ENCODE measurements around the gene VSIR.

Gene VSIR

DNA sequence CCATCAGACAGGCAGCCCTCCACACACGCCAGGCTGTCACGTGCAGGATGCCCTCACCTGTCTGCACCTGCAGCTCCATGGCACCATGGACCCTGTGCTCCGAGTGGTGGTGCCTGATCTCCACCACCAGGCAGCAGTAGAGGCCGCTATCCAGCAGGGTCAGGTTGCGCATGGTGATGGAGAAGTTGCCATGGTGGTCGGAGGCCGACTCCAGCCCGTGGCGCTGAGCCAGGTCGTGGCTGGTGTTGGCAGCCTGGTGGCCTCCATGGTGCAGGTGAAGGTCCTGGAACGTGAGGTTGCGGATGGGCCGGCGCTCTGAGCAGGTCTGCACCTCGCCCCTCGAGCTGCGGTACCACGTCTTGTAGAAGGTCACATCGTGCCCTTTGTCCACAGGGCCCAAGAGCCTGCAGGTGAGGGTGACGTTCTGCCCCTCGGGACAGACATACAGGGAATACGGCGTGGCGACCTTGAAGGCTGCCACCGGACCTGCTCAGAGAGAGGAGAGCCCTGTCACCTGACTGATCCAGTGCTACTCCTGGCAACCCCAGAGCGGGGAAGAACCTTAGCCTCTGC is 11.7 kb downstream of the VSIR start:
- no peak overlapping the region for H3K9ac ChIP-seq (ENCODE audit: low read length)
- peaks cover 24% of the 10 kb centered on the region for H3K4me1 ChIP-seq (ENCODE audit: control insufficient read depth, insufficient read depth, low read length)
- peaks cover 22% of the 10 kb centered on the region for H3K36me3 ChIP-seq (ENCODE audit: control insufficient read depth, insufficient read depth, low read length)
- H3K4me3 ChIP-seq (ENCODE audit: low read length): no peak overlapping the region
- no peaks in the 10 kb centered on the region for H3K27me3 ChIP-seq (ENCODE audit: control insufficient read depth, insufficient read depth, low read length)
- H3K27ac ChIP-seq (ENCODE audit: low read depth, low read length): no peak overlapping the region

DNA sequence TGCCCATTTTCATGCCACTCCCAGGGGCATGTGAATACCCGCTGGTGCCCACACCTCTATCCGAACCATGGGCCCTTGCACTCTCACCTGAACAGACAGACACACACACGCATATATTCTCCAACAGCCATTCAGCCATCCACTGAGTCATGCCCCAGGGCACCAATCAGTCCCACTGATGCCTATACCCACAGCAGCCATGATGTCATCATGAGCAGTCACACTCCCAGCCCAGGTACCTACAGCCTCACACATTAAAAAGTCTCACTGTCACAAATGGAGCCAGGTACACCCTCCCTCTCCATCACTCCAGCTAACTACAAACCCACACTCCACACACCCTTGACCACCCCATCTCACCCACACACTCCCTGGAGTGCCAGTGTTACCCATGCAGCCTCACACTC is 12.2 kb downstream of the VSIR start:
- no peaks in the 10 kb centered on the region for H3K27me3 ChIP-seq (ENCODE audit: control insufficient read depth, insufficient read depth, low read length)
- no peak overlapping the region for H3K9ac ChIP-seq (ENCODE audit: low read length)
- H3K36me3 ChIP-seq (ENCODE audit: control insufficient read depth, insufficient read depth, low read length): peaks cover 22% of the 10 kb centered on the region
- no peak overlapping the region for H3K4me3 ChIP-seq (ENCODE audit: low read length)
- H3K27ac ChIP-seq (ENCODE audit: low read depth, low read length): no peak overlapping the region
- peaks cover 24% of the 10 kb centered on the region for H3K4me1 ChIP-seq (ENCODE audit: control insufficient read depth, insufficient read depth, low read length)

DNA sequence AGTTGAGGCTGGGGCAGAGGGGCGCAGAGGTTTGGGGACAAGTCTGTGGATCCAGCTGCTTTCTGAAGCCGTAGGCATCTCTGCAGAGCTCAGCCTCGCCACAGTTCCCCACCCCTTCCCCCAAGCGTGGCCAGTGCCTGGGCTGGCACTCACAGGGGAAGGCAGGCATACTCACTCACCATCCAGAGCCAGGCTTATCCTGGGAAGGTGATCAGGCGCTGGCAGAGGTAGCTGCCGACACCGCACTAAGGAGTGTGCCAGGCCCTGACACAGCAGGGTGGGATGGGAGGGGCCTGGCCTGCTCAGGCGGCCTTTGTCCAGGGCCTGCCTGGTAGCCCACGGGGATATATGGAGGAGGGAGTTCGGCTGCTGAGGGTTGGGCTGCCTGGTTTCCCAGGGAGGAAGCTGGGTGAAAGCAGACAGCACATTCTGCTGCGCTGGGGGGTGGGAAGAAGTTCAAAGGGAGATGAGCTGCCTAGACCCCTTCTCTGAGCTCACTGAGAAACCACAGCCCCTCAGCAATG is 15.9 kb downstream of the VSIR start:
- no peak overlapping the region for H3K4me3 ChIP-seq (ENCODE audit: low read length)
- no peaks in the 10 kb centered on the region for H3K27me3 ChIP-seq (ENCODE audit: control insufficient read depth, insufficient read depth, low read length)
- H3K27ac ChIP-seq (ENCODE audit: low read depth, low read length): peak overlapping the region; percentile 2
- no peaks in the 10 kb centered on the region for H3K4me1 ChIP-seq (ENCODE audit: control insufficient read depth, insufficient read depth, low read length)
- peaks cover 27% of the 10 kb centered on the region for H3K36me3 ChIP-seq (ENCODE audit: control insufficient read depth, insufficient read depth, low read length)
- no peak overlapping the region for H3K9ac ChIP-seq (ENCODE audit: low read length)

DNA sequence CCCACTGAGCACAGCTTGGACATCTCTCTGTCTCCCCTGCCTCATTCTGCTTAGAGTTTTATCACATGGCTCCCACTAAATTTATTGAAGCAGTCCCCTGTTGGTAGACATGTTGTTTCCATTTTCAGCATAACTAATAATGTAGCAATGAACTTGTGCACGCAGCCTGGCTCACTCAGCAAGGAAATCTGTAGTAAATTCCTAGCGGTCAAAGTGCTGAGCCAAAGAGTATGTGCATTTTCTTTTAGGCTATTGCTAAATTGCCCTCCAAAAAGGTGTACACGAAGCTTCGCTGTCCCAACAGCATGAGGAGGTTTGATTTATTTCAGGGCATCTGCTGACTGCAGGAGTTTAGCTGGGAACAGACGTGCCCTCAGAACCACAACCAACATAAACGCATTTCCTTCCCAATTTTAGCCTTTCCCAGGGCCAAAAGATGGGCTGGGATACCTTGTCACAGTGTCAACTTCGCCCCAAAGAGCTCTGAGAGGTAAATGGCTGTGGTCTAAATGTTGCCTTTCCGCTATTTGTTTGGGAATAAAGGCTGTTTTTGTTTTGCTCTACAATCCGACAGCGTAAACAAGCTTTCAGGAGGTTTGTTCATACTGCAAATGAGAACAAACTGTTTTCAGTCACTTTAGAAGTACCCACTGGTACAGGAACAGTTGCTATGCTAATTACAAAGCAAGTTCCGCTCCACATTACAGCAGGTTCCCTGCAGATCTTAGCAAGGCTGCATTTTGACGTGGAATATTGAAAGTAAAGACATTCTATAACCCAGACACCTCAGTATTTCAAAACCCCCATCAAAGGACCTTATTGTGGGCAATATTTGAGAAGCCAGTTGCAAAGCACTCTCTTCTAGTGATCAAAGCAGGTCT is 16.8 kb downstream of the VSIR start:
- H3K27ac ChIP-seq (ENCODE audit: low read depth, low read length): peak overlapping the region; percentile 2
- no peak overlapping the region for H3K9ac ChIP-seq (ENCODE audit: low read length)
- no peak overlapping the region for H3K4me3 ChIP-seq (ENCODE audit: low read length)
- peaks cover 26% of the 10 kb centered on the region for H3K36me3 ChIP-seq (ENCODE audit: control insufficient read depth, insufficient read depth, low read length)
- H3K27me3 ChIP-seq (ENCODE audit: control insufficient read depth, insufficient read depth, low read length): no peaks in the 10 kb centered on the region
- no peaks in the 10 kb centered on the region for H3K4me1 ChIP-seq (ENCODE audit: control insufficient read depth, insufficient read depth, low read length)

DNA sequence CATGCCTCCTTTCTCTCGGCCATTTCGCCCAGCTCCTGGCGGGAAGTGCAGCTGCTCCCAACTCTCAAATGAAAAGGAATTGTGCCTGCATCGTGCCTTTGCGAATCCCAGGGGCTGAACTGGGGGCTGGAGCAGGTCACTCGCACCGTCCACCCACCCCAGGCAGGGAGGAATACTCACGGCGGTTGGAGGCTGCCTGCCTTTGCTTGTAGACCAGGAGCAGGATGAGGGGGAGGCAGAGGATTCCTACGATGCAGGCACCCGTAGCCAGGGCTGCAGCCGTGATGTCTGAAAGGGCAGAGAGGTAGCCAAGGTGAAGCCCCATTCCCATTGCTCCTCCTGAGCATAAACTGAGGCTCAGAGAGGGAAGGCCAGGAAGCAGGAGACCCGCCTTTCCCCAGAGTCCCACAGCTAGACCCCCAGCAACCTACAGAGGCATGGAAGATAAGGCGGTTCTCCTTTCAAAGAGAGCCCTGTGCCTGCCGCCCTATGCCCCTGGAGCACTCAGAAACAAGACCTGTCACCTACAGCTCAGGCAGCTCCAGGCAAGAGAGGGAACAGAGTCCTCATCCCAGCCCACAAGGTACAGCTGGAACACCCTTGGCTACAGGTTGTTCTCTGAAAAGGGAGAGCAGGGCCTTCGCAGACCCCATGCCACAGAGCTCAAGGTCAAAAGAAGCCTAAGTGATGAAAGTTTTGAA is 18.0 kb downstream of the VSIR start:
- H3K27me3 ChIP-seq (ENCODE audit: control insufficient read depth, insufficient read depth, low read length): no peaks in the 10 kb centered on the region
- H3K4me1 ChIP-seq (ENCODE audit: control insufficient read depth, insufficient read depth, low read length): no peaks in the 10 kb centered on the region
- H3K27ac ChIP-seq (ENCODE audit: low read depth, low read length): no peak overlapping the region
- peaks cover 21% of the 10 kb centered on the region for H3K36me3 ChIP-seq (ENCODE audit: control insufficient read depth, insufficient read depth, low read length)
- H3K4me3 ChIP-seq (ENCODE audit: low read length): no peak overlapping the region
- H3K9ac ChIP-seq (ENCODE audit: low read length): no peak overlapping the region

DNA sequence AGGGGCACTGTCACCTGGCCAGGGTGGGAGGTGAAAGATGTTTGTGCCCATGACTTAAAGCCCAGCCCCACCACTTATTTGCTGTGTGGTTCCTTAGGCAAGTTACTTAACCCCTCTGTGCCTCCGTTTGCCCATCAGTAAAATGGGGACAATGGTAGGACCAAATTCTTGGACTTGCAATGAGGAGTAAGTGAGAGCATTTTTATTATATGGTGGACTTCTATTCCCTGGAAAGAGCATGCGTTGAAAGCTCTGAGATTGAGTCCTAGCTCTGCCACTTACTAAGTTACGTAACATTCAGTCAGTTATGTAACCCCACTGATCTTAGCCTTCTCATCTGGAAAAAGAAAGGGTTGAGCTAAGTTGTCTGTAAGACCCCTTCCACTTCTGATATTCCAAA is 18.8 kb downstream of the VSIR start:
- Histone ChIP-seq H3K9ac (ENCODE audit: low read length) (no peak overlapping the region), H3K27ac (ENCODE audit: low read depth, low read length) (no peak overlapping the region), H3K27me3 (ENCODE audit: control insufficient read depth, insufficient read depth, low read length) (no peaks in the 10 kb centered on the region), H3K4me3 (ENCODE audit: low read length) (no peak overlapping the region), H3K4me1 (ENCODE audit: control insufficient read depth, insufficient read depth, low read length) (no peaks in the 10 kb centered on the region), H3K36me3 (ENCODE audit: control insufficient read depth, insufficient read depth, low read length) (peaks cover 21% of the 10 kb centered on the region)

- Histone ChIP-seq H3K4me1 (ENCODE audit: control insufficient read depth, insufficient read depth, low read length) (no peaks in the 10 kb centered on the region), H3K27ac (ENCODE audit: low read depth, low read length) (no peak overlapping the region), H3K36me3 (ENCODE audit: control insufficient read depth, insufficient read depth, low read length) (peaks cover 21% of the 10 kb centered on the region), H3K27me3 (ENCODE audit: control insufficient read depth, insufficient read depth, low read length) (no peaks in the 10 kb centered on the region), H3K9ac (ENCODE audit: low read length) (no peak overlapping the region), H3K4me3 (ENCODE audit: low read length) (no peak overlapping the region)
Measured at GRCh38 chr10:71753960-71754505, 19.3 kb downstream of the VSIR start.

DNA sequence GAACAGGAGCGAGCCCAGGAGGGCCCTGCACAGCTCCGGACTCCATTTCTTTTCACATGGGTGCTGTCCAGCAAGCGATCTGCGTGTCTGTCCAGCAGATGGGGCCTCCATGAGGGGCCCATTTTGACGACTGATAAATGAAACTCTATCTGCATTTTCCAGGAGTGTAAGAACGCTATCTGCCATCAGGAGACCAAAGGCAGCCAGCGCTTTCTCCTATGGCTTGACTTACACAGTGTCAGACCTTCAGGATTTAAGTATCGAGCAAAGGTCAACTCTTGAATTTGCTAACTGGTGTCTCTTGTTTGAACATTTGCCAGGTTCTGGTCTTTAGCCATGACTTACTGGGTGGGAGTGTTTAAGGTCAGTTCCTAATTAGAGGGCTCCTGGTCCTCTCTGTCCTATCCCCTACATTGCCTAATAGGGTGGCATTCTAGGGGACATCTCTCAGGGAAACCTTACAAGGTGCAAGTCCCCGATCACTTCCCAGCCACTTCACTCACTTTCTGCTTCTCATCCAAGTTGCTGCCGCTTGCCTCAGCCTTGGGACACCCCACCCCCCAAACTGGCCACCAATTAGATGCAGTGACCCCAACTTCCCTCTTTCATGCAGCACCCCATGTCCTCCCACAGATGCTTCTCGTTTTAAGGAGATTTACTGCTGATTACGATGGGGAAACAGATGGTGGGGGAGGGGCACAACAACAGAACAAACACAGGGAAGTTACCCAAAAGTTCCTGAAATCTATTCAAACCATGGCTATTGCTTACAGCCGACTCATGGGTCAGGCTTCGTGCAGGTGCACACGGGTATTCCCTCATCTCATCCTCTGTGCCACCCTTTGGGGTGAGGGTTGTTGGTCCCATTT is 20.0 kb downstream of the VSIR start:
- Histone ChIP-seq H3K4me3 (ENCODE audit: low read length) (no peak overlapping the region), H3K36me3 (ENCODE audit: control insufficient read depth, insufficient read depth, low read length) (peaks cover 21% of the 10 kb centered on the region), H3K27me3 (ENCODE audit: control insufficient read depth, insufficient read depth, low read length) (no peaks in the 10 kb centered on the region), H3K9ac (ENCODE audit: low read length) (no peak overlapping the region), H3K4me1 (ENCODE audit: control insufficient read depth, insufficient read depth, low read length) (peaks cover under 1% of the 10 kb centered on the region), H3K27ac (ENCODE audit: low read depth, low read length) (no peak overlapping the region)

DNA sequence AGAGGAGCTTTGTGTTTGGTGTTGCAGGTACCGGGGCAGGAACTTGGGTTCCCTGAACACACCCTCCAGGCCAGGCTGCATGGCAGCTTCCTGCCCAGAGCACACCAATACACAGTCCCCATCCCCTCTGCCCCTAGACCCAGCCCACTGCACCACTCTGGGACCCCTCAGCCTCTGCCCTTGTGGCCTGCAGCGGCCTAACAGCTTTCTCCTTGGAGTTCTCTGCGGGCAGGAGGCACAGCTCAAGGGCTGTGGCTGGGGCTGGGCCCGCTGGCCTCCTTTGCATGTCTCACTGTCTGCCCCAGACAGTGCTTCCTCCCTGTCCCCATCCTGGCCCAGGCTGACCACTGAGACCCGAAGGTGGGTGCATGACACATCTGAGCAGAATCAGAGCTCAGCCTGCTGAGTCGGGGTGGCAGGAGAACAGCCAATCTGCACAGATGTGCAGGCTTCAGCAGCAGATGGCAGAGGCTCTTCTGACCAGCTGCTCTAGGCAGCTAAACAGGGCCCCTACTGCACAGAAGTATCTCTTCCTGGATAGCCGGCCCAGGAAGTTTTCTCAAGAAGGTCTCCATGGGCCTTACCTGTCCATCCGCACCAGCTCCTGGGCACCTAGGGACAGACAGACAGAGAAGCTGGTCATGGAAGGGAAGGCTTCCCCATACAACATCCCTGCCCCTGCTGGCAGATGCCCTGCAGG is 20.8 kb downstream of the VSIR start:
- H3K27me3 ChIP-seq (ENCODE audit: control insufficient read depth, insufficient read depth, low read length): no peaks in the 10 kb centered on the region
- H3K4me3 ChIP-seq (ENCODE audit: low read length): no peak overlapping the region
- H3K36me3 ChIP-seq (ENCODE audit: control insufficient read depth, insufficient read depth, low read length): peaks cover 21% of the 10 kb centered on the region
- no peak overlapping the region for H3K27ac ChIP-seq (ENCODE audit: low read depth, low read length)
- no peak overlapping the region for H3K9ac ChIP-seq (ENCODE audit: low read length)
- H3K4me1 ChIP-seq (ENCODE audit: control insufficient read depth, insufficient read depth, low read length): peaks cover 8% of the 10 kb centered on the region

- Histone ChIP-seq H3K4me1 (ENCODE audit: control insufficient read depth, insufficient read depth, low read length) (peaks cover 11% of the 10 kb centered on the region), H3K36me3 (ENCODE audit: control insufficient read depth, insufficient read depth, low read length) (peaks cover 18% of the 10 kb centered on the region), H3K27me3 (ENCODE audit: control insufficient read depth, insufficient read depth, low read length) (no peaks in the 10 kb centered on the region), H3K27ac (ENCODE audit: low read depth, low read length) (no peak overlapping the region), H3K4me3 (ENCODE audit: low read length) (no peak overlapping the region), H3K9ac (ENCODE audit: low read length) (no peak overlapping the region)
Measured at GRCh38 chr10:71751515-71752224, 21.6 kb downstream of the VSIR start.

DNA sequence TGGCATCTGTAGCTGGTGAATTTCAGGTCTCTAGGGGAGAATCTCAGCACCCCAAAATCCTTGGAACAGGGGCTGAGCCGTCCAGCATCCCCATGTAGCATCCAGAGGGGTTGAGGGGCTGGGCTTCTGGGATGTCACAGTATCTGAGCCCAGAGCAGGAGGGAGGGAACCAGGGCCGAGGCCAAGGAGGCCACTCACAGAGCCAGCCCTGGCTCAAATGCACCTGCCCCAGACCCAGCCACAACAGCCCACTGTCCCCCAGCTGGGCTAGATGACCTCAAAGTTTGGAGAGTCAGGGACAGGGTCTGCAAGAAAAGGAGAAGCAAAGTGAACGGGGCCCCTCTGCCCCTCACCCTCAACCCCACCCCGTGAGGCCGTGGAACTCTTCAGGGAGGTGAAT is 22.3 kb downstream of the VSIR start:
- Histone ChIP-seq H3K27ac (ENCODE audit: low read depth, low read length) (peak overlapping the region; percentile 10), H3K9ac (ENCODE audit: low read length) (no peak overlapping the region), H3K27me3 (ENCODE audit: control insufficient read depth, insufficient read depth, low read length) (no peaks in the 10 kb centered on the region), H3K36me3 (ENCODE audit: control insufficient read depth, insufficient read depth, low read length) (peaks cover 18% of the 10 kb centered on the region), H3K4me3 (ENCODE audit: low read length) (no peak overlapping the region), H3K4me1 (ENCODE audit: control insufficient read depth, insufficient read depth, low read length) (peaks cover 11% of the 10 kb centered on the region)
